ENCODE data around the gene ITGAL. TPM values are rescaled to one million over a fixed set of nuclear protein-coding genes. Genes with fewer than 3 reads are reported as not detected.

Gene ITGAL
- total and polyA plus RNA-seq, 10 donors = 26.6 to 212 (median 130) TPM

DNA sequence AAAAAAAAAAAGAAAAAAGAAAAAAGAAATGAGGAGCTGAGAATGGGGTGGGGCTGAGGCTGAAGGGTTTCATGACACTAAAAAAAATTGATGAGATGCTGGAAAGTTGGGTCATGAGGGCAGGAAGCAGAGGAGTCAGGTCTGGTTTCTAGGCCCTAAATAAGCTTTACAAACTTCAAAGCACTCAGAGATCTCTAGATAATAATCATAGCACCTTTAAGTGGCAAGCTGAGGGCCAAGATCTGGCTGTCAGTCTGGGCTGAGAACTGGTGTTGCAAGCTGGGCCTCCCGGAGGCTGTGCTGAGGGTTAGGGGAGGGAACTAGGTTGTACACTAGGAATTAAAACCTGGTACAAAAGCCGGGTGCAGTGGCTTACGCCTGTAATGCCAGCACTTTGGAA, 79.2 kb downstream of the ITGAL start:
- H3K27me3 ChIP-seq (replicated peaks in 1 of 7) = no peaks in the 10 kb centered on the region
- 43 to 64% (median 62%) methylated on average over 3 of the region's 3 CpGs for WGBS, 5 donors
- H3K27ac ChIP-seq = peak overlapping the region in 7 of 8 donors; percentile 1 to 65 (median 43)
- peaks cover 0 to 44% (median 23%) of the 10 kb centered on the region in 6 donors for H3K36me3 ChIP-seq
- H3K4me1 ChIP-seq = peaks cover 11 to 61% (median 40%) of the 10 kb centered on the region in 6 donors
- intact Hi-C loops (cut with DNase I; ENCODE audit: low total_unique reads) = no loop called here
- no peaks in the 10 kb centered on the region for H3K9me3 ChIP-seq
- no peak overlapping the region for H3K4me3 ChIP-seq
- TF ChIP-seq, protein P1, sequence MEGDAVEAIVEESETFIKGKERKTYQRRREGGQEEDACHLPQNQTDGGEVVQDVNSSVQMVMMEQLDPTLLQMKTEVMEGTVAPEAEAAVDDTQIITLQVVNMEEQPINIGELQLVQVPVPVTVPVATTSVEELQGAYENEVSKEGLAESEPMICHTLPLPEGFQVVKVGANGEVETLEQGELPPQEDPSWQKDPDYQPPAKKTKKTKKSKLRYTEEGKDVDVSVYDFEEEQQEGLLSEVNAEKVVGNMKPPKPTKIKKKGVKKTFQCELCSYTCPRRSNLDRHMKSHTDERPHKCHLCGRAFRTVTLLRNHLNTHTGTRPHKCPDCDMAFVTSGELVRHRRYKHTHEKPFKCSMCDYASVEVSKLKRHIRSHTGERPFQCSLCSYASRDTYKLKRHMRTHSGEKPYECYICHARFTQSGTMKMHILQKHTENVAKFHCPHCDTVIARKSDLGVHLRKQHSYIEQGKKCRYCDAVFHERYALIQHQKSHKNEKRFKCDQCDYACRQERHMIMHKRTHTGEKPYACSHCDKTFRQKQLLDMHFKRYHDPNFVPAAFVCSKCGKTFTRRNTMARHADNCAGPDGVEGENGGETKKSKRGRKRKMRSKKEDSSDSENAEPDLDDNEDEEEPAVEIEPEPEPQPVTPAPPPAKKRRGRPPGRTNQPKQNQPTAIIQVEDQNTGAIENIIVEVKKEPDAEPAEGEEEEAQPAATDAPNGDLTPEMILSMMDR (IDR thresholded peaks at IDR 0.05 in 8 of 11, conservative IDR thresholded peaks at IDR 0.05 in 3 of 11) = no peak
- TF ChIP-seq POLR2A (IDR thresholded peaks at IDR 0.05) (no peak), POLR2AphosphoS5 (IDR thresholded peaks at IDR 0.05) (peak in 1 of 3 donors; percentile 30)
- DNase-seq = no peak

DNA sequence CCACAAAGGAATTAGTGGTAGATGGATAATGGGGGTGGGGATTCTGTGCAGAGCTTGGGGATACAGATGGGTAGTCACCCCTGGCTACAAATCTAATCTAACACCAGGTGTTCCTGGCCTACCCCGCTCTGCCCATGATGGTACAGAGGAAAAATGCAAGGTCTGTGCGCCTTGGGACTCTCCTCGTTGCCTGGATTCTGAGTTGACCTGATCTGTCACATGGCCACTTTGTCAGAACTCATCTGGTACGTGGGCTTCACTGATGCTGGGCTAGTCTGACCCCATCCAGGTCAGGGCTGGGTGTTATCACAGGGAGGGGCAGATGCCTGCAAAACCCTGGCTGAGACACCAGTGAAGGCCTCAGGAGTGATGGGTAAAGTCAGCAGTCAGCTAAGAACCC, 80.4 kb downstream of the ITGAL start:
- DNase-seq = no peak
- Histone ChIP-seq H3K27ac (peak overlapping the region in 5 of 8 donors; percentile 8 to 65 (median 43)), H3K4me1 (peaks cover 18 to 73% (median 51%) of the 10 kb centered on the region in 6 donors), H3K9me3 (no peaks in the 10 kb centered on the region), H3K4me3 (no peak overlapping the region), H3K27me3 (replicated peaks in 1 of 7) (no peaks in the 10 kb centered on the region), H3K36me3 (peaks cover 0 to 44% (median 23%) of the 10 kb centered on the region in 6 donors)
- intact Hi-C loops (cut with DNase I; ENCODE audit: low total_unique reads) = no loop called here
- WGBS, 5 donors = 88 to 100% (median 91%) methylated on average over 4 of the region's 4 CpGs
- TF ChIP-seq, protein P1 (IDR thresholded peaks at IDR 0.05 in 8 of 11, conservative IDR thresholded peaks at IDR 0.05 in 3 of 11) = no peak
- no peak for TF ChIP-seq POLR2A (IDR thresholded peaks at IDR 0.05)
- TF ChIP-seq POLR2AphosphoS5 (IDR thresholded peaks at IDR 0.05) = no peak

DNA sequence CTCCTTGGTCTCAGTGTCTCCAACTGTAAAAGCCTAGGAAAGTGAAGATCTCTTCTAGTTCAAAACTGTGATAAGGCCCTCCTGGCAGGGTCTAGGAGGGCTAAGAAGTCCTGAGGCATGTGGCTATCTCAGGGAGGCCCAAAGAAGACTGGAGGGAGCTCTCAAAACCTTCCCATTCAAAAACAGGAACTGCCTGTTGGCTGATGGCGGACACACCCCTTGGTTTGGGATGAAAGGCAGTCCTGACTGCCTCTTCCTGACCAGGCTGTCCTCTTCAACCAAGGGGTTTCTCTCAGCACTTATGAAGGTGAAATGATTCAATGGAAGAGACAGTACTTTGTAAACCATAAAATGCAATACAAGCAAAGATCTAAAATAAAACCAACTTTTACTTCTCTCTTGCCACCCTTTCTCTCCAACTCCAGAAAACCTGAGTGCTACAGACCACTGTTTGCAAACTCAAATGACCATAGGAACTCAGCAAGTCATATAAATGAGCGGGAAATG, 80.9 kb downstream of the ITGAL start:
- peaks cover 18 to 74% (median 51%) of the 10 kb centered on the region in 6 donors for H3K4me1 ChIP-seq
- WGBS, 5 donors = 63 to 86% (median 75%) methylated on average over 2 of the region's 2 CpGs
- TF ChIP-seq POLR2AphosphoS5 (IDR thresholded peaks at IDR 0.05) = no peak
- TF ChIP-seq, protein P1 (IDR thresholded peaks at IDR 0.05 in 8 of 11, conservative IDR thresholded peaks at IDR 0.05 in 3 of 11) = no peak
- no peak for TF ChIP-seq POLR2A (IDR thresholded peaks at IDR 0.05)
- no peaks in the 10 kb centered on the region for H3K27me3 ChIP-seq (replicated peaks in 1 of 7)
- H3K36me3 ChIP-seq = peaks cover 0 to 44% (median 23%) of the 10 kb centered on the region in 6 donors
- intact Hi-C loops (cut with DNase I; ENCODE audit: low total_unique reads) = no loop called here
- no peak for DNase-seq
- H3K27ac ChIP-seq = peak overlapping the region in 5 of 8 donors; percentile 8 to 65 (median 43)
- no peaks in the 10 kb centered on the region for H3K9me3 ChIP-seq
- no peak overlapping the region for H3K4me3 ChIP-seq

DNA sequence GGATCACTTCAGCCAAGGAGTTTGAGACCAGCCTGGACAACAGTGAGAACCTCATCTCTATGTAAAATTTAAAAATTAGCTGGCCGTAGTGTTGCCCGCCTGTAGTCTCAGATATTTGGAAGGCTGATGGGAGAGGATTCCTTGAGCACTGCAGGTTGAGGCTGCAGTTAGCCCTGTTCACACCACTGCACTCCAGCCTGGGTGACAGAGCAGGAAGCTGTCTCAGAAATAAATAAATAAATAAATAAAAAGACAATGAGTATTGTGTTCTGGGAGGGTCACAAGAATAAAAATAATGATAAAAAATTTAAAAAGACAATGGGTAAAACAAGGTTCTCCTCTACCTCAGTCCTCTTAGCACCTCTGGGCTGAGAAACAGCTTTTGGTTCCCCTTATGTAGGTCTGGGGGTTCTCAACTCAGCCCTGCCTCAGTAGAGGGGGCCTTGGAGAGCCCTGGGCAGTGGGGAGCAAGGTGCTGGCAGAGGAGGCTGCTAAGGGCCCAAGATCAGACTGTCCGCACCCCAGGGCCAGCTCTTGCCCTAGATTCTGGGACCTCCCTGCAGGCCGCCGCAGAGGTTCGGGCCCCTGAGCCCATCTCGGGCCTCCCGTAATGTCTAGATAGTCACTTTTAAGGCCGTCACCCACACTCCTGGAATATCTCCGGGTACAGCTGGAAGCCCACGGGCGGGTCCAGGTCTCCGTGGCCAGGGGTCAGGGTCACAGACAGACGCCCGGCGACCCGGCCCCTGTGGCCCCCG, 82.2 kb downstream of the ITGAL start:
- no peaks in the 10 kb centered on the region for H3K27me3 ChIP-seq (replicated peaks in 1 of 7)
- H3K4me3 ChIP-seq = no peak overlapping the region
- intact Hi-C loops (cut with DNase I; ENCODE audit: low total_unique reads) = no loop called here
- peaks cover 0 to 44% (median 23%) of the 10 kb centered on the region in 6 donors for H3K36me3 ChIP-seq
- TF ChIP-seq, protein P1 (IDR thresholded peaks at IDR 0.05 in 8 of 11, conservative IDR thresholded peaks at IDR 0.05 in 3 of 11) = no peak
- TF ChIP-seq POLR2AphosphoS5 (IDR thresholded peaks at IDR 0.05) = no peak
- no peak for TF ChIP-seq POLR2A (IDR thresholded peaks at IDR 0.05)
- WGBS, 5 donors = 90 to 95% (median 94%) methylated on average over 7 to 18 of the region's 18 CpGs
- no peak overlapping the region for H3K27ac ChIP-seq
- H3K4me1 ChIP-seq = peaks cover 18 to 87% (median 58%) of the 10 kb centered on the region in 6 donors
- H3K9me3 ChIP-seq = no peaks in the 10 kb centered on the region
- no peak for DNase-seq
